Ramos (cell line): ENCODE results near the gene GLB1L2.
"Not testable (repeated sequence)": the region's sequence is repeated elsewhere in the genome, so short reads cannot be mapped to it uniquely, and the experiment has no call there.

Experiments used
- in situ Hi-C: fragments of 300-500 bp; cut with MboI; formaldehyde crosslinking; loops from one replicate; pipeline ENCODE4 v1.14.3; 2022; ENCODE audit warnings: low sequenced_read_pairs; ENCODE audit not compliant: unreplicated experiment

Gene GLB1L2, protein sequence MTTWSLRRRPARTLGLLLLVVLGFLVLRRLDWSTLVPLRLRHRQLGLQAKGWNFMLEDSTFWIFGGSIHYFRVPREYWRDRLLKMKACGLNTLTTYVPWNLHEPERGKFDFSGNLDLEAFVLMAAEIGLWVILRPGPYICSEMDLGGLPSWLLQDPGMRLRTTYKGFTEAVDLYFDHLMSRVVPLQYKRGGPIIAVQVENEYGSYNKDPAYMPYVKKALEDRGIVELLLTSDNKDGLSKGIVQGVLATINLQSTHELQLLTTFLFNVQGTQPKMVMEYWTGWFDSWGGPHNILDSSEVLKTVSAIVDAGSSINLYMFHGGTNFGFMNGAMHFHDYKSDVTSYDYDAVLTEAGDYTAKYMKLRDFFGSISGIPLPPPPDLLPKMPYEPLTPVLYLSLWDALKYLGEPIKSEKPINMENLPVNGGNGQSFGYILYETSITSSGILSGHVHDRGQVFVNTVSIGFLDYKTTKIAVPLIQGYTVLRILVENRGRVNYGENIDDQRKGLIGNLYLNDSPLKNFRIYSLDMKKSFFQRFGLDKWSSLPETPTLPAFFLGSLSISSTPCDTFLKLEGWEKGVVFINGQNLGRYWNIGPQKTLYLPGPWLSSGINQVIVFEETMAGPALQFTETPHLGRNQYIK

DNA sequence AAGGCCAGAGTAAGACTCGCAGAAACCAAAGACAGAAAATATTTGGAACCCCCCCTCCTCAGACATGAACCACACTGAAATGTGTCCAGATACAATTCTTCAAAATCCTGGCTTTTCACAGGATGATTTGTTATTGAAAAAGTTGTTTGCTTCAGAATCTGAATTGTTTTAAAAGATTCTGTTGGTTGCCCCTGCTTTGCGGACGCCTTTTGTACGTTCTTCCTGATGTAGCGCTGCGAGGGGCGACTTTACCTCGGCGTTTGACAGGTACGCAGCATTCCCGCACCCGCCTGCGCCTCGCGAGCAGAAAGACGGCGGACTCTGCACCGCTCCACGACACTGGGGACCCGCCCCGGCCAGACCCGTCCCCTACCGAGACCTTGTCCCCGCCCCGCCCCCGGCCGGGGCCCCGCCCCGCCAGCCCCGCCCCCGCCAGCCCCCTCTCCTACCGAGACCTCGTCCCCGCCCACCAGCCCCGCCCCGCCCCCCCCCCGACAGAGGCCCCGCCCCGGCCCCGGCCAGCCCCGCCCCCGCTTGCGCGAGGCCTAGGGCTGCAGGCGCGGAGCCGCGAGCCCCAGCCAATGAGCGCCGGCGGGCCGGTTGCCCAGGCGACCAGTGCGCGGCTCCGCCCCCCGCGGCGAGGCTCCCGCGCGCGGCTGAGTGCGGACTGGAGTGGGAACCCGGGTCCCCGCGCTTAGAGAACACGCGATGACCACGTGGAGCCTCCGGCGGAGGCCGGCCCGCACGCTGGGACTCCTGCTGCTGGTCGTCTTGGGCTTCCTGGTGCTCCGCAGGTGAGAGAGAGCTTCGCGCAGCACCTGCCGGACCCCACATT, at the start of gene GLB1L2:
TSS of gene GLB1L2 (plus strand) at position 635 of the 835 bp plus-strand sequence. CDS start at position 709, 74 bp downstream.
- in situ Hi-C loops: no loop called here

- in situ Hi-C loops: no loop called here
Observed at GRCh38 chr11:134282121-134283045, 49.4 kb upstream of the GLB1L2 start.

GRCh38 chr11:134283461-134284230, 48.1 kb upstream of the GLB1L2 start:
- in situ Hi-C loops: no loop called here

GRCh38 chr11:134284349-134284748, 47.4 kb upstream of the GLB1L2 start:
- in situ Hi-C loops: not testable (repeated sequence)

GRCh38 chr11:134287561-134287960, 44.2 kb upstream of the GLB1L2 start:
- in situ Hi-C loops: no loop called here

DNA sequence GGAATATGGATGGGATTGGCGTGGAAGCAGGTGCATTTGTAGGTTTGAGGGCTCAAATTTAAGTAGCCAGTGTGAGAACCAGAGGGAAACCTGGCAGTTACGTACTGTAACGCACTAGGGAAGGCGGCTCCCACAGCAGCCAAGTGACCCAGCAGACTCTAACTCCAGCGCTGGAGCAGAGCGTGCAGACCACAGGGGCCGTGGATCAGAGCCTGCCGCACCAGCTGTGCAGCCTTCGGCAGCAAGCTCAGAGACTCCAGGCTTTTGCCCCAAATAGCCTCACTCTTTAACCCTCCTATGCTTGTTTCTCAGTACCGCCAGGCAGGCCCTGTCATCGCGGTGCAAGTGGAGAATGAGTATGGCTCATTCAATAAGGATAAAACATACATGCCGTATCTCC, 43.3 kb upstream of the GLB1L2 start:
- in situ Hi-C loops: no loop called here

DNA sequence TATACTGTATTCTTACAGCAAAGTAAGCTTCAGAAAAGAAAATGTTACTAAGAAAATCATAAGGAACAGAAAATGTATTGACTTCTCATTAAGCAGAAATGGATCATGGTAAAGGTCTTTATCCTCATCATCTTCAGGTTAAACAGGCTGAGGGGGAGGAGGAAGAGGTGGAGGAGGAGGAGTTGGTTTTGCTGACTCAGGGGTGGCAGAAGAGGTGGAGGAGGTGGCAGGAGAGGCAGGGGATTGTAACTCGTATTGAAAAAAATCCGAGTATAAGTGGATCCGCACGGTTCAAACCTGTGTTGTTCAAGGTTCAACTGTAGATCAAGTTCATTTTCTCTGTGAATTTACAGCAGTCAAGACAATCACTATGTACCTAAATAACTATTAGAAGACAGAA, 42.6 kb upstream of the GLB1L2 start:
- in situ Hi-C loops: no loop called here

DNA sequence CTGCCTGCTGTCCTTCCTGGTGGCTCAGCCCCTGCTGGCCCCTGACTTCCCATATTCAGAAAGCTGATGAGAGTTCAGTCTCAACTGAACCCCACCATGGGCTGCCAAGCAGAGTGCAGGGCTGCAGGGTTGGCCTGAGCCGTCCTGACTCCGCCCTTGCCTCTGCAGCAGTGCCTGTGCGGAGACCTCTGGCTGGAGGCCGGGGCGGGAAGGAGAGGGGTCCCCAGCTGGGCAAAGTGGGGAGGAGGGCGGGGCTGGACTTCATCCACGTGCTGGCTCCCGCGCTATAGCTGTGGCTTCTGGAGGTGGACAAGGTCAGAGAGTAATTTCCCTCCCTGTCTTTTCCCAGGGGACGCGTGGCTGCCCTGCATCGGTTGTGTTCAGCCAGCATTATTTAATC, 42.0 kb upstream of the GLB1L2 start:
- in situ Hi-C loops: no loop called here

GRCh38 chr11:134290646-134291045, 41.1 kb upstream of the GLB1L2 start:
- in situ Hi-C loops: no loop called here

- in situ Hi-C loops: no loop called here
Observed at GRCh38 chr11:134291196-134291595, 40.6 kb upstream of the GLB1L2 start.

GRCh38 chr11:134292661-134293060, 39.1 kb upstream of the GLB1L2 start:
- in situ Hi-C loops: no loop called here

DNA sequence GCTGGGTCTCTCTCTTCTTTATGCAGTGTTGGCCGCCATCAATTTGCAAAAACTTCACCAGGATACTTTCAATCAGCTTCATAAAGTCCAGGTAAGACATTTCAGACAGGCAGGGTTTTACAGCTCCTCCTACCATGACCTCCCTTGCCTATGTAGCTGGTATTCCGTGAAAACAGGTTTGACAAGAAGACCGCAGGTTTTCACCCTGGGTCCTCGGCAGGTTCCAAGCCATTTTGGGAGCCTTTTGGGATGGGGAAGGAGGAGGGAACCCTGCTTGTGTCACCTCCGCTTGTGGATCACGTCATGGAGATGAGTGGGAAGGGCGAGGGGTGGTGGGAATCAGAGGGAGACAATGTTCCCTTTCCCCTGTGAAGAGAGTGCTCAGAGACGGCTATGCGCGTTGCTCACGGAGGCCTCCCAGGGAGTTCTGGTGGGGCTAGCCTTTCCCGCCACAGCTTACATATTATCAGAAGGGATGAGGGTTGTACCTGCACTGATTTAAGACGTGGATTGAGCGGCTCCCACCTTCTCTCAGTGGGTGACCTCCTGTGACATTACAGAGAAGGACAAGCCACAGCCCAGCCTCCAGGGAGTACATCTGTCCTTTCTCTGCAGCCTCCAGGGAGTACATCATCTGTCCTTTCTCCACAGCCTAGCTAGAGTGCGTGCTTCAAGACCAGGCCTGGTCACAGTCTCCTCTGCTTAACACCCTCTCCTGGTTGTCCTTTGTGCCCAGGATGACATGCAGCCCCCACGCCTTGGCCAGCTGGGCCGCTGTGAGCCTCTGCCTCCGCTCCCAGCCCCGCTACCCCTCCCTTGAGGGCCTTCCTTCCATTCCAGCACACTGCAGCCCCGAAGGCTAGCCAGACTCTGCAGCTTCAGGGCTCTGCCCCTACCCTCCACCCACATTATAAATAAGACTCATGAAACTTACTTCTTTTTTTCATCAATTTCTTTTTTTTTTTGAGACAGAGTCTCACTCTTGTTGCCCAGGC, 38.4 kb upstream of the GLB1L2 start:
- in situ Hi-C loops: no loop called here

- in situ Hi-C loops: no loop called here
Observed at GRCh38 chr11:134294664-134295063, 37.1 kb upstream of the GLB1L2 start.

GRCh38 chr11:134312223-134312622, 19.6 kb upstream of the GLB1L2 start:
- in situ Hi-C loops: no loop called here

DNA sequence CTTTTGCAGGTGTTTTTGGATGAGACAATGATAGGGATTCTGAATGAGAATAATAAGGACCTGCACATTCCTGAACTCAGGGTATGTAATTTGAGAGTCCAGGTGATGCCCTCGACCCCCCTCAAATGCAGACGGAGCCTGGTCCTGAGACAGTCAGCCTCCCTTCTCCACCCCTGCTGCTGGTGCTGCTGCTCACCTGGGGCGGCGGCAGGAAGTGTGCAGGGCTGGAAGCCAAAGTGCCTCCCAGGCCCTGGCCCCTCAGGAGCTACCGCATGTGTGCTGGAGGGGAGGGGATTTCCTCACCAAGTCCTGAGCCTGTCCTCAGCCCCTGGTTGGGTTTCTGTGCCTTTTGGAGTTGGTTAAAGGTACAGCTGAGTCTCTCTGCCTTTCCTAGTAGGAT, 19.0 kb upstream of the GLB1L2 start:
- in situ Hi-C loops: no loop called here

DNA sequence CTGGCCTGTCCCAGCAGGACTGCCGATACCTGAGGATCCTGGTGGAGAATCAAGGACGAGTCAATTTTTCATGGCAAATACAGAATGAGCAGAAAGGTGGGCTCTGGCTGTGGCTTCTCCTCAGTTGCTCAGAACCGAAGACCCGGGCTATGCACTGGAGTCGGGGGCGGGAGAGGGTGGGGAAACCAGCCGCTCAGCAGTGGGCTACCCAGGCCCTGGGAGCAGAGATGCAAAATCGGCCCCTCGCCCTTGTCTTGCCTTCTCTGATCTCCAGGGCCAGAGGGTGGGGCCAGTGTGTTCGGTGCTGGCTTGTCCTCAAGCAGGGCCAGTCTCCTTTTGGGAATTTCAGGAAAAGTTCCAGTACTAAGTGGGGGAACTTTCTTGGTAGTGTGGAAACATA, 18.4 kb upstream of the GLB1L2 start:
- in situ Hi-C loops: no loop called here

DNA sequence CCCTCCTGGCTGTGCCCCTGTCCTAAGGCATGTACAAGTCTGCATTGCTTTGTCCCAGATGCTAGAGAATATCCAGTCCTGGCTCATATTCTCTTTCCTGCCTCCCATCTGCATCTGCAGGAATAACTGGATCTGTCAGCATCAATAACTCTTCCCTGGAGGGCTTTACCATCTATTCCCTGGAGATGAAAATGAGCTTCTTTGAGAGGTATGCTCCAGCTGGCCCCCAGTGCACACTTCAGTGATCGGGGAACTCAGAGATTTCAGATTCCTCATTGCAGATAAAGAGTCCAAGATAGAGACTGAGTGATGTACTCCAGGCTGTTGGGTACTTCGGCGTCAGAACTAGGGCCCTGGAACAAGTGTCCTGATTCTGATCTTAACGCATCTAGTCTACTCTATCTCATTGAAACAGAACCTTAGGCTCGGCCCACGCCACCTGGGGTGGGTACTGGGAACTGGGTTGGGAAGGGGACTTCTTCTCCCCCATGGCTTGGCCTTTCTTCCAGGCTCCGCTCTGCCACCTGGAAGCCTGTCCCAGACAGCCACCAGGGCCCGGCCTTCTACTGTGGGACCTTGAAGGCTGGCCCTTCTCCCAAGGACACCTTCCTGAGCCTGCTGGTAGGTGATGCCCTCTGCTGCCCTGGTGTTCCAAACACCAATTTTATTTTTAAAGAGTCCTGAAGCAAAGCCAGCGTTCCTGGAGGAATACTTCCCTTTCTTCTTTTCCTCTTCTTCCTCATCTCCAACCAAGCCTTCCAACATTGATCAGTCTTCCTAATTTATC, 17.8 kb upstream of the GLB1L2 start:
- in situ Hi-C loops: no loop called here
